SU-DHL-6 (cell line): ENCODE results near the gene SLC39A3.

Source experiments
- EZH2phosphoT487 ChIP-seq: fragments of 200-600 bp; sonication (generic), shearing (Covaris generic); conservative IDR thresholded peaks from 2 replicates; pipeline ENCODE4 v1.6.1; 2018; ENCODE audit warnings: mild to moderate bottlenecking, antibody characterized with exemption, low read length, moderate library complexity, mixed read lengths
- TF ChIP-seq, protein P1 (sequence below): fragments of 200-600 bp; sonication (generic); IDR thresholded peaks from one replicate; pipeline ENCODE4 v1.5.1; 2017; ENCODE audit warnings: antibody characterized with exemption, mild to moderate bottlenecking, low read length, moderate library complexity; ENCODE audit not compliant: insufficient read depth, poor library complexity, severe bottlenecking

GRCh38 chr19:2777952-2778683 is 38.3 kb upstream of the SLC39A3 start:
- TF ChIP-seq, protein P1, sequence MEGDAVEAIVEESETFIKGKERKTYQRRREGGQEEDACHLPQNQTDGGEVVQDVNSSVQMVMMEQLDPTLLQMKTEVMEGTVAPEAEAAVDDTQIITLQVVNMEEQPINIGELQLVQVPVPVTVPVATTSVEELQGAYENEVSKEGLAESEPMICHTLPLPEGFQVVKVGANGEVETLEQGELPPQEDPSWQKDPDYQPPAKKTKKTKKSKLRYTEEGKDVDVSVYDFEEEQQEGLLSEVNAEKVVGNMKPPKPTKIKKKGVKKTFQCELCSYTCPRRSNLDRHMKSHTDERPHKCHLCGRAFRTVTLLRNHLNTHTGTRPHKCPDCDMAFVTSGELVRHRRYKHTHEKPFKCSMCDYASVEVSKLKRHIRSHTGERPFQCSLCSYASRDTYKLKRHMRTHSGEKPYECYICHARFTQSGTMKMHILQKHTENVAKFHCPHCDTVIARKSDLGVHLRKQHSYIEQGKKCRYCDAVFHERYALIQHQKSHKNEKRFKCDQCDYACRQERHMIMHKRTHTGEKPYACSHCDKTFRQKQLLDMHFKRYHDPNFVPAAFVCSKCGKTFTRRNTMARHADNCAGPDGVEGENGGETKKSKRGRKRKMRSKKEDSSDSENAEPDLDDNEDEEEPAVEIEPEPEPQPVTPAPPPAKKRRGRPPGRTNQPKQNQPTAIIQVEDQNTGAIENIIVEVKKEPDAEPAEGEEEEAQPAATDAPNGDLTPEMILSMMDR, result no peak
- TF ChIP-seq EZH2phosphoT487, result no peak
